IPS-20b (cell line): ENCODE results near the gene HMGB1.

Experiments used
- H3K27ac ChIP-seq: one replicate; pipeline ENCODE4 v1.5.1; 2013; ENCODE audit warnings: low read length
- H3K27me3 ChIP-seq: 2 replicates; pipeline ENCODE4 v1.6.1; 2013; ENCODE audit warnings: mild to moderate bottlenecking, low read length, inconsistent platforms; ENCODE audit not compliant: insufficient read depth
- H3K36me3 ChIP-seq: 2 replicates; pipeline ENCODE4 v1.6.1; 2013; ENCODE audit warnings: low read depth, mild to moderate bottlenecking, inconsistent platforms, low read length, moderate library complexity; ENCODE audit not compliant: insufficient read depth
- H3K4me1 ChIP-seq: 2 replicates; pipeline ENCODE4 v1.6.1; 2013; ENCODE audit warnings: mild to moderate bottlenecking, control low read depth, inconsistent platforms, low read length, moderate library complexity; ENCODE audit not compliant: insufficient read depth
- H3K4me3 ChIP-seq: 2 replicates; pipeline ENCODE4 v1.5.1; 2013; ENCODE audit warnings: mild to moderate bottlenecking, low read length, inconsistent platforms
- H3K9ac ChIP-seq: 2 replicates; pipeline ENCODE4 v1.6.1; 2013; ENCODE audit warnings: low read depth, mild to moderate bottlenecking, inconsistent platforms, low read length, moderate library complexity
- H3K9me3 ChIP-seq: 2 replicates; pipeline ENCODE4 v1.6.1; 2013; ENCODE audit warnings: mild to moderate bottlenecking, low read depth, low read length, inconsistent platforms; ENCODE audit not compliant: insufficient read depth

Gene HMGB1

DNA sequence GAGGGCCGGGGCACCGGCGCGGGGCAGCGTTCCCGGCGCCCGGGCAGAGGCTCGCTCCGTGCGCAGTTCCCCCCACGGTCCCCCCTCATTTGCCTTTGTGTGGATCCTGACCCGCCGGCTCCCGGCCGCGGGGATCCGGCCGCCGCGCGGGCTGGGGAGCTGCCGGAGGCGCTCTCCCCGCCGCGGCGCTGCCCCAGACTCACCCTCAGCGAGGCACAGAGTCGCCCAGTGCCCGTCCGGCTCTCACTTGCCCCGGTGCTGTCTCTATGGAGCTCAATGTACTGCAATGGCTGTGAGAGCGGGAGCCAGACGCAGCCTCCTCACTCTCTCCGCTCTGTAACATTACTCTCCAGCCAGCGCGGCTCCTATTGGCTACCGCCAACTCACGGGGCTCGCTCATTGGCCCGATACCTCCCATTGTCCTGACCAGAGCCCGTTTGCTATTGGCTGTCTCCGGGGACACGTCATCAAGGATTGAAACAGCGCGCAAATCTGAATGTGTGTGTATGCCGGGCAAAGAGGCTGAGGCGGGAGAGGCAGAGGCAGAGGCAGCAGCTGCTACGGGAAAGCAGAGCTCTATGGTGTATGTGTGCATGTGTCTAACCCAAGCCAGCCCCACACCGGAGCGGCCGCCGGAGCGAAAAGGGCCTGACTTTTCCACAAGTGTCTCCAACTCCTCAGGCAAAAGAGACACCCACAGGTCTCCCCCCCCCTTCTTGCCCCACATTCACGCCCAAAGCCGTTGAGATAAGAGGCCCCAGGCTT lies at the start of gene HMGB1:
Gene HMGB1, minus strand, starts transcription at position 344 of the 765 bp plus-strand sequence. CDS start 2,256 bp downstream, outside the sequence.
- Histone ChIP-seq H3K9ac (peak within 1 kb of the TSS; percentile 96), H3K4me3 (peak within 1 kb of the TSS; percentile 71), H3K27ac (peak within 1 kb of the TSS; percentile 77), H3K36me3 (peaks cover 31% of the 10 kb centered on the region), H3K4me1 (peaks cover 6% of the 10 kb centered on the region), H3K27me3 (no peaks in the 10 kb centered on the region), H3K9me3 (no peaks in the 10 kb centered on the region)

DNA sequence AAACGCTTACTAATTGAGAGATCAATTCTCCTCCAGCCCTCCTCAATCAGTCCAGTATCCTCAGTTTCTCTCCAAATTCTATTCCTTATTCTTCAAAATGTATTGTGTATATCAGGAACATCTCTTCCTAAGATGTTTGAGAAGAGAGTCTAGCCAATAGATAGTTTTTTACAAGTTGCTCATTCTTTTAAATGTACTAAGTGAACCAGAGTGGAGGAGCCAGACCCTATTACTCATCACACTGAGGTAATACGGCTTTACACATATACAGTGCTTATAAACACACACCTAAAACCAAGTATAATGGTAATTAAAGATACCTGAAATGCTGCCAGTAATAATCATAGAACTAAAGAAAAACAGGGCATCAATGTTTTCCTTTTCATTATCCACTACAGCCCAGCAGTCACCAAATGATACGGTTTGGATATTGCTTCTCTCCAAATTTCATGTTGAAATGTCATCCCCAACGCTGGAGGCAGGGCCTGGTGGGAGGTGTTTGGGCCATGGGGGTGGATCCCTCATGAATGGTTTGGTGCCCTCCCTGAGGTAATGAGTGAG lies 45.2 kb upstream of the HMGB1 start:
- Histone ChIP-seq H3K36me3 (no peaks in the 10 kb centered on the region), H3K4me3 (no peak overlapping the region), H3K27ac (no peak overlapping the region), H3K4me1 (no peaks in the 10 kb centered on the region), H3K9ac (no peak overlapping the region), H3K9me3 (no peaks in the 10 kb centered on the region), H3K27me3 (no peaks in the 10 kb centered on the region)

DNA sequence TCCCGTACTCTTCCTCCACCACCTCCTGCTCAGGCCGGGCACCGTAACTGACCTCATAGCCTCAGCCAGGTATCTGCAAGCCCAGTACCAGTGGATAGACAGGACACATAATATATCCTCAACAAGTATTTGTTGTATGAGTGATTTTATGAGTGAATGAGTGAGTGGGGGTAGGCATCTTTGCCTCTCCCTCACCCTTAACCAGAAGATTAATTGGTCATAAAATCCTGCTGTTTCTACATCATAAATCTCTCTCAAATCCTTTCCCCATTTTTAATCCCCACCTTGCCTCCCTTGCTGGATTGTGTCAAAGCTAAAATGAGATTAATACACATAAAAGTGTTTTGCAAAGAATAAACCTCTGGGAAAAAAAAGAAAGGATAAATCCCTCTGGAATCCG lies 44.4 kb upstream of the HMGB1 start:
- no peak overlapping the region for H3K27ac ChIP-seq
- no peak overlapping the region for H3K9ac ChIP-seq
- H3K4me3 ChIP-seq = no peak overlapping the region
- H3K27me3 ChIP-seq = no peaks in the 10 kb centered on the region
- no peaks in the 10 kb centered on the region for H3K4me1 ChIP-seq
- H3K9me3 ChIP-seq = no peaks in the 10 kb centered on the region
- H3K36me3 ChIP-seq = no peaks in the 10 kb centered on the region

GRCh38 chr13:30509254-30510050 lies 43.7 kb upstream of the HMGB1 start:
- Histone ChIP-seq H3K27ac (no peak overlapping the region), H3K27me3 (no peaks in the 10 kb centered on the region), H3K9me3 (no peaks in the 10 kb centered on the region), H3K4me1 (no peaks in the 10 kb centered on the region), H3K36me3 (no peaks in the 10 kb centered on the region), H3K9ac (no peak overlapping the region), H3K4me3 (no peak overlapping the region)

GRCh38 chr13:30504081-30504480 lies 38.3 kb upstream of the HMGB1 start:
- Histone ChIP-seq H3K4me1 (no peaks in the 10 kb centered on the region), H3K36me3 (no peaks in the 10 kb centered on the region), H3K9me3 (no peaks in the 10 kb centered on the region), H3K4me3 (no peak overlapping the region), H3K9ac (no peak overlapping the region), H3K27me3 (no peaks in the 10 kb centered on the region), H3K27ac (no peak overlapping the region)

GRCh38 chr13:30502237-30502636 lies 36.5 kb upstream of the HMGB1 start:
- H3K4me1 ChIP-seq = no peaks in the 10 kb centered on the region

DNA sequence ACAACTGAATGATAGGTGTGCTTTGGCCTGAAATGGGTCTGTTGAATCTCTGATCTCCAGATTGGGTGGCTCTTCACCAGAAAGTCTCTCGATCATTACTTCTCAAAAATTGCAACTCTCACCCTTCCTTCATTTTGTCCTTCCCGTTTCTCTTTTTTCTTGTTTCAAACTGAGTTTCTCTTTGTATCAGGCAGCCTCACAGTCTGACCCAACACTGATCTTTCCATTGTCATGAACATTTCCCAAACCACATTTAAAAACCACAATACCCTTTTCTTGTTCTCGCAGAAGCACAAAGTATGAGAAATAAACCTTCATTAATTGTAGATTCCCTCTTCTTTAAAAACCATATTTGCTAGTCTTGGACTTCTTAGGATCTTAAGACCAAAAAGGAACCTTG lies 33.6 kb upstream of the HMGB1 start:
- H3K36me3 ChIP-seq = no peaks in the 10 kb centered on the region
- H3K27me3 ChIP-seq = no peaks in the 10 kb centered on the region
- H3K27ac ChIP-seq = no peak overlapping the region
- H3K9ac ChIP-seq = no peak overlapping the region
- no peaks in the 10 kb centered on the region for H3K4me1 ChIP-seq
- H3K9me3 ChIP-seq = no peaks in the 10 kb centered on the region
- H3K4me3 ChIP-seq = no peak overlapping the region

More at GRCh38 chr13:30502237-30502636, 36.5 kb upstream of the HMGB1 start:
- Histone ChIP-seq H3K4me3 (no peak overlapping the region), H3K36me3 (no peaks in the 10 kb centered on the region), H3K9me3 (no peaks in the 10 kb centered on the region), H3K27ac (no peak overlapping the region), H3K9ac (no peak overlapping the region), H3K27me3 (no peaks in the 10 kb centered on the region)

DNA sequence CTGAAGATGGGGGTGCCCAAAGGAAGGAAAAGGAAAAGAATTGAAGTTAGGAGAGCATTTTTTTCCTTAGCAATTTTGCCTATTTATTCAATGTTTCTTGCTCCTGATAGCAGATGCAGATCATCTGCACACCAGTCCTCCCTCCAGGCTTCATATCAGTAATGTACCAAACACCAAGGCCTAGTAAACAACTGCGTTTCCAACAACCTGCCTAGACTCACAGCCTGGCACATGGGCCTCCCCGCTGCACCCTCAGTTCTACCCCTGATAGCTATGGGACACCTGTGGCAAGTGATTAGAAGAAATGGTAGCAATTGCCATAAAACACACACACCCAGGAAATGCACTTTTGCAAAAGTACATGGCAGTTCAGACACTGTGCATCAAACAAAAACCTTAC lies 30.4 kb upstream of the HMGB1 start:
- Histone ChIP-seq H3K9ac (no peak overlapping the region), H3K9me3 (no peaks in the 10 kb centered on the region), H3K4me1 (no peaks in the 10 kb centered on the region), H3K36me3 (no peaks in the 10 kb centered on the region), H3K27me3 (no peaks in the 10 kb centered on the region), H3K27ac (no peak overlapping the region), H3K4me3 (no peak overlapping the region)

DNA sequence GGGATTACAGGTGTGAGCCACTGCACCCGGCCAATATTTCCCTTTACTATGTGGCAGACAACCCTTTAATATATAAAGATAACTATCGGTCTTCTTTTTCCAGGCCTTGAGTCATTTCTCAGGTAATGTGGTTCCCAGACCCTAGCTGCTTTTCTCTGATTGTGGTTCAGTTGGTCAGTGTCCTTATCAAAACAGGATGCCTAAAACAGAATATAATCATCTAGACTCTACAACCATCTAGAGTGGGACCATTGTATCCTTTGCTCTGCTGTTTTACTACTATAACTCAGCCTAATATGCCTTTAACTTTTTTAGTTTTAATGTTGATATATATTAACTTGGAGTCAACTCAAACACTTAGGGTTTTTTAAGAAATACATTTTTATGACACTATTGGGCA lies 30.0 kb upstream of the HMGB1 start:
- no peaks in the 10 kb centered on the region for H3K9me3 ChIP-seq
- H3K27ac ChIP-seq = no peak overlapping the region
- no peak overlapping the region for H3K4me3 ChIP-seq

DNA sequence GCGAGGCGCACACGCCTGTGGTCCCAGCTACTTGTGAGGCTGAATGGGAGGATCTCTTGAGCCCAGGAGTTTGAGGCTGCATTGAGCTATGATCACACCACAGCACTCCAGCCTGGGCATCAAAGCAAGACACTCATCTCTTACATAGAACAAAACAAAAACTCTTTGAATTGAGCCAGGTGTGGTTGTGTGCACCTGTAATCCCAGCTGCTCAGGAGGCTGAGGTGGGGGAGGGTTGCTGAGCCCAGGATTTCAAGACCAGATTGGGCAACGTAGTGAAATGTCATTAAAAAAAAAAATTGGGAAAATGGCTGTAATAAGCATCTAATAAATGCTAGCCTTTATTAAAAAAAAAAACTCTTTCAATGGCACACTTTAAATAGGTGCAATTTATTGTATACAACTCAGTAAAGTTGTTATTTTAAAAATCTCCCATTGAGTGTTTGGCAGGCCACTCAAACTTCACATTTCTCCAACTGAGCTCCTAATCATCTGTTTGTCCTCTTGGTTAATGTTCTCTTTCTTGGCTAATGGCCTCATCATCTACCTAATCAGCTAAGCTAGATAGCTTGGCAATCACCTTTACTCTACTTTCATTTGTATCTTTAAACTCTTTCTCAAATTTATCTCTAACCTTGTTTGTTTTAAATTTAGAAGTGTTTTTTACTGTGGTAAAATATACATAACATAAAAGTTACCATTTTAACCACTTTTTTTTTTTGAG lies 28.1 kb upstream of the HMGB1 start:
- no peaks in the 10 kb centered on the region for H3K9me3 ChIP-seq
- no peak overlapping the region for H3K9ac ChIP-seq
- H3K27me3 ChIP-seq = no peaks in the 10 kb centered on the region
- H3K4me3 ChIP-seq = no peak overlapping the region
- no peaks in the 10 kb centered on the region; the same call in 1 of the 2 replicates for H3K4me1 ChIP-seq
- H3K36me3 ChIP-seq = no peaks in the 10 kb centered on the region
- H3K27ac ChIP-seq = no peak overlapping the region

More for the DNA sequence above, 30.0 kb upstream of the HMGB1 start:
- Histone ChIP-seq H3K9ac (no peak overlapping the region), H3K27me3 (no peaks in the 10 kb centered on the region), H3K36me3 (no peaks in the 10 kb centered on the region), H3K4me1 (no peaks in the 10 kb centered on the region)

DNA sequence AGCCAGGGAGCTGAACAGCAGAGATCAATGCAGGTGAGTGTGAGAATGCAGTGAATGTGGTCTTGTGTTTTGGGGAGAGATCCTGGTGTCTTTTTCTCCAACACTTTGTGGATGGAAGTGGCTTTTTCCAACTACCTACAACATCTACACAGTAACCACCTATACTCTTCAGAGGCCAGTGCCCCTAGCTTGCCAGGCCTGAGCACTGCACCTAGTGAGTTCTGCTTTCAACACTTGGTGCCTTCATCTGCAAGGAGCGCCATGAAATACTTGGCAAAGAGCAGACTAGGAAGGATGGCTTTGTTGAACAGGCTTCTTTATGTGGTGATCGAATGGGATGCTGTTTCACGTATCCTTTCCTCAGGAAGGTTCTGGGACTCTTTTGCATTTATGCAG lies 21.3 kb upstream of the HMGB1 start:
- Histone ChIP-seq H3K27ac (no peak overlapping the region), H3K4me1 (peaks cover 10% of the 10 kb centered on the region), H3K9me3 (no peaks in the 10 kb centered on the region), H3K27me3 (no peaks in the 10 kb centered on the region), H3K4me3 (no peak overlapping the region), H3K9ac (no peak overlapping the region), H3K36me3 (no peaks in the 10 kb centered on the region)
